Transverse colon (tissue), 4 donors: ENCODE measurements around the gene MMP8. TPM values are rescaled to one million over a fixed set of nuclear protein-coding genes. Genes with fewer than 3 reads are reported as not detected.

Source experiments
- DNase-seq: peaks from one replicate; pipeline ENCODE4 v3.0.0-alpha.2; 2019
- H3K27ac ChIP-seq, 4 donors: fragments of 200-600 bp; sonication (generic); 2 replicates each; pipeline ENCODE4 v1.5.1; 2016 to 2018; ENCODE audit warnings: inconsistent platforms in 4 of 4
- H3K27me3 ChIP-seq: fragments of 200-600 bp; sonication (generic); 2 replicates; pipeline ENCODE4 v1.5.1; 2017; ENCODE audit warnings: inconsistent platforms
- H3K36me3 ChIP-seq, 4 donors: fragments of 200-600 bp; sonication (generic); 2 replicates each; pipeline ENCODE4 v1.5.1; 2017 to 2019; ENCODE audit warnings: inconsistent platforms in 4 of 4
- H3K4me1 ChIP-seq, 4 donors: fragments of 200-600 bp; sonication (generic); 2 replicates each; pipeline ENCODE4 v1.5.1; 2017 to 2020; ENCODE audit warnings: inconsistent platforms in 4 of 4
- H3K4me3 ChIP-seq, 4 donors: fragments of 200-600 bp; sonication (generic); 1 replicate in 1 of 4; 2 replicates in 3 of 4; pipeline versions ENCODE4 v1.5.1 to v1.6.1; 2017 to 2019; ENCODE audit warnings: inconsistent platforms in 4 of 4
- H3K9me3 ChIP-seq, 2 donors: fragments of 200-600 bp; sonication (generic); 2 replicates each; pipeline ENCODE4 v1.5.1; 2017 to 2019; ENCODE audit warnings: inconsistent platforms in 2 of 2
- CTCF ChIP-seq, 5 experiments: fragments of 200-600 bp in 3 of 5; fragments of 450-650 bp in 2 of 5; sonication (generic) in 3 of 5; IDR thresholded peaks; 1 replicate in 2 of 5; 2 replicates in 3 of 5; pipeline ENCODE4 v1.5.1; 2016 to 2017; ENCODE audit warnings: antibody characterized with exemption in 5 of 5, inconsistent platforms in 3 of 5, mild to moderate bottlenecking in 2 of 5, moderate library complexity in 1 of 5
- EP300 ChIP-seq: sonication (generic); formaldehyde crosslinking; IDR thresholded peaks from one replicate; pipeline ENCODE4 v1.6.1; 2017; ENCODE audit warnings: antibody characterized with exemption, low read depth
- POLR2A ChIP-seq: fragments of 450-650 bp; IDR thresholded peaks from one replicate; pipeline ENCODE4 v1.6.1; 2016; ENCODE audit warnings: antibody characterized with exemption, mild to moderate bottlenecking, moderate library complexity
- POLR2AphosphoS5 ChIP-seq, 3 donors: sonication (generic); formaldehyde crosslinking; IDR thresholded peaks; one replicate each; pipeline ENCODE4 v1.6.1; 2016; ENCODE audit warnings: antibody characterized with exemption in 3 of 3
- WGBS, 2 donors: methylation state at CpG; one replicate each; pipeline ENCODE4 v1.1.5; 2018; ENCODE audit warnings: low coverage in 1 of 2; 5-methylcytosine and 5-hydroxymethylcytosine counted together
- in situ Hi-C, 4 donors: fragments of 200-750 bp; cut with MboI; loops; one replicate each; pipeline versions ENCODE4 v1.15.0 to v1.15.1; 2017; ENCODE audit warnings: low sequenced_read_pairs in 3 of 4, low pct_ligation_motif_present in 1 of 4, low pct_unique_long_range_greater_than_20kb in 1 of 4
- intact Hi-C: fragments of 100-400 bp; cut with DNase I; formaldehyde crosslinking; loops from one replicate; pipeline ENCODE4 v1.15.1; 2023; ENCODE audit warnings: low total_unique reads
- total RNA-seq, 4 donors: library from RNA; depleted of rRNA; stranded (reverse); fragments of >200 nt; gene quantifications; one replicate each; pipeline ENCODE4 v1.1.0, GENCODE V29; 2016

The MMP8 gene
- total RNA-seq, 4 donors from 2014 or later = not detected

GRCh38 chr11:102717280-102717679 is 7.5 kb downstream of the MMP8 start:
- Histone ChIP-seq H3K27me3 (no peaks in the 10 kb centered on the region), H3K27ac (no peak overlapping the region), H3K36me3 (no peaks in the 10 kb centered on the region), H3K4me1 (no peaks in the 10 kb centered on the region), H3K4me3 (no peak overlapping the region), H3K9me3 (no peaks in the 10 kb centered on the region)
- intact Hi-C loops (no loop called here), in situ Hi-C loops (no loop called here)
- no peak for DNase-seq
- TF ChIP-seq POLR2AphosphoS5 (IDR thresholded peaks at IDR 0.05) (no peak), POLR2A (no peak), CTCF (IDR thresholded peaks at IDR 0.05) (no peak), EP300 (no peak)

- Histone ChIP-seq H3K36me3 (no peaks in the 10 kb centered on the region), H3K27ac (no peak overlapping the region), H3K4me3 (no peak overlapping the region), H3K27me3 (no peaks in the 10 kb centered on the region), H3K9me3 (no peaks in the 10 kb centered on the region), H3K4me1 (no peaks in the 10 kb centered on the region)
- TF ChIP-seq POLR2A = no peak
- TF ChIP-seq CTCF (IDR thresholded peaks at IDR 0.05) = no peak
- TF ChIP-seq EP300 = no peak
- intact Hi-C loops = no loop called here
- in situ Hi-C loops = no loop called here
- 63 to 72% methylated on average over 1 of the region's 1 CpG for WGBS, 2 donors
- DNase-seq = no peak
Observed at GRCh38 chr11:102716527-102716926, 8.2 kb downstream of the MMP8 start.

GRCh38 chr11:102712137-102712536 is 12.6 kb downstream of the MMP8 start:
- in situ Hi-C loops (no loop called here), intact Hi-C loops (no loop called here)
- 71 to 74% methylated on average over 1 to 3 of the region's 3 CpGs for WGBS, 2 donors
- no peak for TF ChIP-seq EP300
- no peak for TF ChIP-seq CTCF (IDR thresholded peaks at IDR 0.05)
- no peak for TF ChIP-seq POLR2A
- TF ChIP-seq POLR2AphosphoS5 (IDR thresholded peaks at IDR 0.05) = no peak
- DNase-seq = no peak
- Histone ChIP-seq H3K27ac (no peak overlapping the region), H3K36me3 (no peaks in the 10 kb centered on the region), H3K4me3 (no peak overlapping the region), H3K9me3 (no peaks in the 10 kb centered on the region), H3K4me1 (no peaks in the 10 kb centered on the region), H3K27me3 (no peaks in the 10 kb centered on the region)

GRCh38 chr11:102709201-102709945 is 15.4 kb downstream of the MMP8 start:
- Histone ChIP-seq H3K9me3 (no peaks in the 10 kb centered on the region), H3K4me1 (no peaks in the 10 kb centered on the region), H3K27me3 (no peaks in the 10 kb centered on the region), H3K36me3 (no peaks in the 10 kb centered on the region), H3K27ac (no peak overlapping the region), H3K4me3 (no peak overlapping the region)
- DNase-seq = no peak
- WGBS, 2 donors = 65 to 80% methylated on average over 2 of the region's 2 CpGs
- in situ Hi-C loops = no loop called here
- intact Hi-C loops = no loop called here
- no peak for TF ChIP-seq POLR2AphosphoS5 (IDR thresholded peaks at IDR 0.05)
- no peak for TF ChIP-seq CTCF (IDR thresholded peaks at IDR 0.05)
- no peak for TF ChIP-seq EP300
- no peak for TF ChIP-seq POLR2A
